SU-DHL-6 (cell line): ENCODE data around the gene FGFR1OP2.

Source experiments
- EZH2phosphoT487 ChIP-seq: fragments of 200-600 bp; sonication (generic), shearing (Covaris generic); conservative IDR thresholded peaks from 2 replicates; pipeline ENCODE4 v1.6.1; 2018; ENCODE audit warnings: mild to moderate bottlenecking, antibody characterized with exemption, low read length, moderate library complexity, mixed read lengths
- TF ChIP-seq, protein P1 (sequence below): fragments of 200-600 bp; sonication (generic); IDR thresholded peaks from one replicate; pipeline ENCODE4 v1.5.1; 2017; ENCODE audit warnings: antibody characterized with exemption, mild to moderate bottlenecking, low read length, moderate library complexity; ENCODE audit not compliant: insufficient read depth, poor library complexity, severe bottlenecking

DNA sequence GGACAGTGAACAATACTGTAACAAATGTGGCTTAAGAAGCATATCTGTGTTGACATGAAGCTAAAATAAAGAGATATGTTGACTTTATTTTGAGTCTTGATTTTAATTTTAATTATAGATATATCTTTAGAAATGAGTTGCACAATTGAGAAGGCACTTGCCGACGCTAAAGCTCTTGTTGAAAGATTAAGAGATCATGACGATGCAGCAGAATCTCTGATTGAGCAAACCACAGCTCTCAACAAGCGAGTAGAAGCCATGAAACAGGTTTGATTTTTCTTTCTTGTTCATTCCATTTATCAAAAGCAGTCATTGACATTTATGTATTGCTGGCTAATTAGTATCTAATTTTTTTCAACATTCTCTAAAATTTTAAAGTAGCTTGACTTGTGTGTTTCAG lies 15.8 kb downstream of the FGFR1OP2 start:
- TF ChIP-seq, protein P1, sequence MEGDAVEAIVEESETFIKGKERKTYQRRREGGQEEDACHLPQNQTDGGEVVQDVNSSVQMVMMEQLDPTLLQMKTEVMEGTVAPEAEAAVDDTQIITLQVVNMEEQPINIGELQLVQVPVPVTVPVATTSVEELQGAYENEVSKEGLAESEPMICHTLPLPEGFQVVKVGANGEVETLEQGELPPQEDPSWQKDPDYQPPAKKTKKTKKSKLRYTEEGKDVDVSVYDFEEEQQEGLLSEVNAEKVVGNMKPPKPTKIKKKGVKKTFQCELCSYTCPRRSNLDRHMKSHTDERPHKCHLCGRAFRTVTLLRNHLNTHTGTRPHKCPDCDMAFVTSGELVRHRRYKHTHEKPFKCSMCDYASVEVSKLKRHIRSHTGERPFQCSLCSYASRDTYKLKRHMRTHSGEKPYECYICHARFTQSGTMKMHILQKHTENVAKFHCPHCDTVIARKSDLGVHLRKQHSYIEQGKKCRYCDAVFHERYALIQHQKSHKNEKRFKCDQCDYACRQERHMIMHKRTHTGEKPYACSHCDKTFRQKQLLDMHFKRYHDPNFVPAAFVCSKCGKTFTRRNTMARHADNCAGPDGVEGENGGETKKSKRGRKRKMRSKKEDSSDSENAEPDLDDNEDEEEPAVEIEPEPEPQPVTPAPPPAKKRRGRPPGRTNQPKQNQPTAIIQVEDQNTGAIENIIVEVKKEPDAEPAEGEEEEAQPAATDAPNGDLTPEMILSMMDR, result no peak
- TF ChIP-seq EZH2phosphoT487, result no peak
